Activated CD4-positive, alpha-beta T cell treated with anti-CD3 and anti-CD28 coated beads, Interleukin-2, amount 50 U/mL, for 48 hours (primary cell): ENCODE measurements around the gene ERMARD.

Experiments used
- DNase-seq, 2 experiments: peaks; one replicate each; pipeline ENCODE4 v3.0.0-alpha.2; 2020

ERMARD gene

DNA sequence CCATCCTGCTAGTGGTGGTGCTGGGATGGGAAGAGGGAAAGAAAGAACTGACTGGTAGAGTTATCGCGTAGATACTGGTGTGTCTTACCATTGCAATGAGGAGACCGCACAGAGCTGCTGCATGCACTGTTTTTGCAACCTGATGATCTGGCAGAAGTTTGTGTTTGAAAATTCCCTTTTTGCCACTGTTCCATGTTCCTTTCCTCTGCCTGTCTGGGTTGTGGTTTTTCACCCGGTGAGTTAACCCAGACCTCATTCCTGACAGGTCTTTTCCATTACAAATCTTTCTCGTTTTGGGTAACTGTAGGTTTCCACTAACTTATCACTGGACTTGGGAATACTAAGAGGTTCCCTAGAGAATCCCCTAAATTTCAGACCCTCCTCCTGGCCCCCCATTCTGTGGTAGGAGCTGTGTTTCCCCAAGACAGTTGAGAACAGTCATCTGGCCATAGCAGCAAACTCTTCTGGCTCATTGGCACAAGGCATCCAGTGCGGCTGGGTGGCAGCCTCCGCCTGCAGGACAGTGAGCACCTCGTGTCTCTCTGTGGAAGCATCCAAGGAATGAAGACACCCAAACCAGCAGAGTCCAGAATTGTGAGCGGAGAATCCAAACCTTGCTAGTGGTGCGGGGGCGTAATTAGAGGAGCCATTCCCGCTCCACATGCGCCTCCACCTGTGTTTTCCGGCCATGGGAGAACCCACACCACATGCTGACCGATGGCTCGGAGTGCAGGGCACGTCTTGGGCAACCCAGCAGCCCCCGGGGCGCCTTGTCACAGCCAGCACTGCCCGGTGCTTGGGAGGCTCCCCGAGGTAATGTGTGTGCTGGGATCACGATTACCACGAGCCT, 32.8 kb downstream of the ERMARD start:
- no peak for DNase-seq

GRCh38 chr6:169784821-169785340, 33.5 kb downstream of the ERMARD start:
- DNase-seq, result no peak

DNA sequence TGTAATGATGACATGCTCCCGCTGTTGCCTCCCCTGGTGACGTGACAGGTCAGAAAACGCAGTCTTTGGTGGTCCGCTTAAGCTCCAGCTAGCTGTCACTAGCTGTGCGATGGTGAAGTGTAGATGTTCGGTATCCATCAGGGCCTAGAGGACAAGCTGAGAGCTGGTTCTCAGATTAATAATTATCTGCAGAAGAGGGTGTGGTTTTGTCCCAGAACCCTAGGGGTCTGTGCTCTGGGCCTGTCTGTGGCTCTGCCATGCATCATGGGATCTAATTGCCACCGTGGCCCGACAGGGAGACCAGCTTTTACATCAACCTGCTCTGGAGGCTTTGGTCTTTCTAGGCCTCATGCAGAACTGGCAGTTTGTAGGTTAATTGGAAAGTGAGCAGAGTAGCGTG, 34.1 kb downstream of the ERMARD start:
- DNase-seq, result no peak

- DNase-seq, result no peak
Measured at GRCh38 chr6:169786349-169786748, 34.9 kb downstream of the ERMARD start.

DNA sequence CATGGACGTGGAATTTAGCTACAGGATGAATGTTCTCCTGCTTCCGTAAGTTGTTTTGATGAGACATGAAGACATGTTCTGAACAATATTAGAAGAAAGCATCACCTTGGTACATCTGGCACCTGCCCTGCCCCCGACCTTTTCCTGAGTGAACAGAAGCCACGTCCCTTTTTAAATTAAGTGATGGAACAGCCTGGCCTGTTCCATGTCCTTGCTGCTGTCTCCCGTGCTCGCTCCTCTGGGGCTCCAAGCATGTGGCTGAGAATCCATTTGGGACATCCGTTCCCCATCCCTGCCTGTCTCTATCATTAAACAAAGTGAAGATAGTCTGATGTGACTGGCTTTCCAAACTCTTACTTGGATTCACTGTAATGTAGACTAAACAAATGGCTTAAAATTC, 36.4 kb downstream of the ERMARD start:
- no peak for DNase-seq

GRCh38 chr6:169788809-169789145, 37.4 kb downstream of the ERMARD start:
- no peak for DNase-seq

GRCh38 chr6:169789146-169789943, 37.9 kb downstream of the ERMARD start:
- DNase-seq, result no peak

DNA sequence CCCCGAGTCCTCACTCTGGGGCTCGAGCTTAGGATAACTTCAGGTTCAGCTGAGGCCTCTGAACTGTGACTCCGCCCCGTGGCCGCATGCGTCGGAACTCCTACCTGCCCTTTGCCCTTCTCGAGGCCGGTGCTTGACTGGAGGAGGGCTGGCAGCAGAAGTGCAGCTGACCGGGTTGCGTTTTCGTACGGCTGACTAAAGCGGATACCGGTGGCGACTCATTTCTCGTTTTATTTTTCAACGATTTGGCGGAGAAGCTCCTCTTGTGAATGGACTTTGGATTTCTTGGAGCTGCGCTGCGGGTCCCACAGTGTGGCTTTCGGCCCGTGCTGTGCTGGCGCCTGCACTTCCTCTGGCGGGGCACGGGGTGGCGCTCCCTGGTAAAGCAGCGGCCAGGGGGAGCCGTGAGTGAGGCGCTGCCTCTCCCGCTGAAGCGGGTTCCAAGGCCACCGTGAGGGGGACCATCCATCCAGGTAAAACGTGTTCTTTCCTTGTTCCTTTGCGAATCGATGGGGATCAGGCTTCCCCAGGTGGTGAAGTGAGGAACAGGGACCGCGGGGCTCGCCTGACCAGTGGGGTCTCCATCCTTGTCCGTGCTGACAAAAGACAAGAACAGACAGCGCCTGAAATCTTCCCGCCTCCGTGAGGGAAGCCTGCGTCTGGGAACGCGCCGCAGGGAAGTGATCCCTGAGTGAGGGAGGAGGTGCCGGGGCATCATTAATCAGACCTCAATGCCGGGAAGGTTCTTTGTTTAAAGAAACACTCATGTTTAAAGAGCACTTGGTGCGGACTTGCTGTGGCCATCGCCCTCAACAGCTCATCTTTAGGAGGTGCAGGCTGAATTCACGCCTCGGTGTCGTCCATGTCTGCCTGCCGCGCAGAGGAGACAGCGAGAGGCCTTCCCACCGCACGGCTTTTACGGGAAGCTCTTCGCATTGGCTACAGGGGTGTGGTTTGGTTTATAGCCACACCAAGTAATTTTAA, 38.8 kb downstream of the ERMARD start:
- peak; percentile 74 to 83 for DNase-seq

DNA sequence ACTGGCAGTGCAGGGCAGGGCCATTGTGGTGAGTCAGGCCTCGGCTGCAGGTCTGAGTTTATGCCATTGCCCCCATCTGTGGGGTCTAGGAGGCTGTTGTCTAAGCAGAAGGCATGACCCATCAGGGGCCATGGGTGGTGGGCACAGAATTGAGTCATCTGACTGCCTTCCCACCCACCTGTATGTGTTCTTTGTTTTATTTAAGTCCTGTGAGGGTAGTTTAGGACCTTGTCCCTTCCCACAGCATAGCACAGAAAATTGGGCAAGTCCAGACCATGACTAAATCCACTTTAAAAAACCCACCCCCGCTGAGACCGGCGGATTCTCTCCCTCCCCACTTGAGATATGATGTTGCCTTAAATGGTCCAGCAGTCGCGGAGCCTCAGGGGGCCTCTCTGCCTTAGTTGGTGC, 40.3 kb downstream of the ERMARD start:
- DNase-seq, result no peak

- no peak for DNase-seq
Measured at GRCh38 chr6:169792306-169793015, 41.0 kb downstream of the ERMARD start.

GRCh38 chr6:169793408-169793807, 42.0 kb downstream of the ERMARD start:
- DNase-seq, result no peak

GRCh38 chr6:169794317-169795055, 43.1 kb downstream of the ERMARD start:
- DNase-seq, result no peak

- DNase-seq, result no peak
Measured at GRCh38 chr6:169795196-169795595, 43.8 kb downstream of the ERMARD start.

GRCh38 chr6:169798764-169799473, 47.5 kb downstream of the ERMARD start:
- DNase-seq, result no peak

DNA sequence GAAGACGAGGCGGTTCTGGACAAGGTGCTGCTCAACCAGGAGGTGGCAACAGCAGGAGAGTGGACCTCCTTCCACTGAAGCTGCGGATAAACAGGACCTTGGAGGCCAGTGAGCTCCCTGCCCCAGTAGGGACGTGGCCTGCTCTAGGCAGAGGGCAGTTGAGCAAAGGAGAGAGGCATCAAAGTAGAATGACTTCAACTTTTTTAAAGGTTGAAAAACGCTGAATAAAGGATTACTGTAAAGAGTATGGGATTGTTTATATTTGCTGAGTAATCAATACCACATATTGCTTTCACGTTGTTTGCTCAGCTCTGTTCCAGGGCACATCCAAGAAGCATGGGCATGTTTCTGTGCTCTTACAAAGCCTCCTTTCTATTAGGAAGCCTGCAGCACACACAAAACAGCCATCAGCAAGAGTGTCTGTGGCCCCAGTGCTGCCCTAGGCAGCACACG, 48.1 kb downstream of the ERMARD start:
- no peak for DNase-seq

DNA sequence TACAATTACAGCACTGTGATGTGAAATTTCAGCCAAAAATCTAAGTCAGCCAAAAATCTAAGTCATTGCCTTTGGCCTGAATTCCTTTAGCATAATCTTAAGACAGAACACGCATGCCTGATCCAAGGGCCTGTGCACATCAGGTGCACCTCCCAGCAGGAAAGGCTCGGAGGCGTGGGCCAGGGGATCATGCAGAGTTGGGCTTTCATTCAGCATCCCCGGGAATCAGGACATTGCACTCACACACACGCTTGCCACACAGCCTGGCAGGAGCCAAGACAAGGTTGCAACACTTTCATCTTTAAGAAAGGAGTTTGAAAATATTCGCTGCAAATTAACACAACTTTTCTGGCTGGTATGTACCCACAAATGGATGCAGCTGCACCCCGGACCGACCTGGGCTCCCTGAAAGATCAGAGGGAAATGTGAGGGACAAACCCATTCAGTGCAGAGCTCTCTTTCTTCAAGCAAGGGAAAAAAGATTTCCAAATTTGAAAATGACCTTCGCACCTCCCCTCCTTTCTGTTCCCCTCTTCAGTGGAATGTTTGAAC, 48.8 kb downstream of the ERMARD start:
- no peak for DNase-seq

GRCh38 chr6:169800668-169801395, 49.4 kb downstream of the ERMARD start:
- DNase-seq, result no peak

GRCh38 chr6:169801396-169802160, 50.2 kb downstream of the ERMARD start:
- no peak for DNase-seq

GRCh38 chr6:169802790-169803189, 51.4 kb downstream of the ERMARD start:
- DNase-seq, result no peak
